Stimulated activated CD8-positive, alpha-beta memory T cell treated with anti-CD3 and anti-CD28 coated beads, Interleukin-12 subunit alpha, Interleukin-12 subunit beta, amount 100 ng/mL, for 1 hour (primary cell): ENCODE results near the gene DDAH1.
"Not testable (repeated sequence)": the region's sequence is repeated elsewhere in the genome, so short reads cannot be mapped to it uniquely, and the experiment has no call there.

Experiments
- DNase-seq: peaks from one replicate; pipeline ENCODE4 v3.0.0-alpha.2; 2020; ENCODE audit warnings: low read depth

The DDAH1 gene

DNA sequence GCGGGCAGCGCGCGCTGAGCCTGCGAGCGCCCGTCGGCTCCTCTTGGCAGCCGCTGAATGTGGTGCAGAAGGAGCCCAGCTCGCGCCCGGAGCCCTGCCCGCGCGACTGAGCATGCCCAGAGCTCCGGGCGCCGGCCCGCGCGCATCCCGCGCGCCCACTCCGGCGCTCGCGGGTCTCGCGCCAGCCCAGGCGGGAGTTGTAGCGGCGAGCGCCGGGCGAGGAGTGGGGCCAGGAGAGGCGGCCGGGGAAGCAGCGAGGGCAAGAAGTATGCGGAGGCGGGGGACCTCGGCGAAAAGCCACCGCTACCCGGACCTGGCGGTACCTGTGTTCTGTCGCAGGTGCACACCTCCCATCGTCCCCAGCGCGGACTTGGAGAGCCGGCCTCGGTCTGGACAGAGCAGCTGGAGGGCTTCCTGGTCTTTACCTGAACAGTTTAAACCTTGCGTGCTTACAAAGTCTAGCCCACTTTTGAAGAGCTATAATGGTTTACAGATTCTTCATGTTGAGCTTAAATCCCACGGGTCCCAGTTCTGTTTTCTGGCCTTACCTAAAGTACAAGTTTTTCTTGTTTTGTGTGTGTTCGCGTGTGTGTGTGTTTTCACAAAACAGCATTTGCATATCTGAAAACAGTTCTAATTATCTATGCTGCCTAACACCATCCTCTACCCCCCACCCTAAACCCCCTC is at the start of gene DDAH1:
TSS of gene DDAH1 (minus strand) at position 61 of the 687 bp plus-strand sequence. CDS start 114 bp downstream, outside the sequence.
- DNase-seq = no peak

DNA sequence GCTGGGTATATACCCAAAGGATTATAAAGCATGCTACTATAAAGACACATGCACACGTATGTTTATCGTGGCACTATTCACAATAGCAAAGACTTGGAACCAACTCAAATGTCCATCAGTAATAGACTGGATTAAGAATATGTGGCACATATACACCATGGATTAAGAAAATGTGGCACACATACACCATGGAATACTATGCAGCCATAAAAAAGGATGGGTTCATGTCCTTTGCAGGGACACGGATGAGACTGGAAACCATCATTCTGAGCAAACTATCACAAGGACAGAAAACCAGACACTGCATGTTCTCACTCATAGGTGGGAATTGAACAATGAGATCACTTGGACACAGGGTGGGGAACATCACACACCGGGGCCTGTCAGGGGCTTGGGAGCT is 49.0 kb upstream of the DDAH1 start:
- DNase-seq = not testable (repeated sequence)

DNA sequence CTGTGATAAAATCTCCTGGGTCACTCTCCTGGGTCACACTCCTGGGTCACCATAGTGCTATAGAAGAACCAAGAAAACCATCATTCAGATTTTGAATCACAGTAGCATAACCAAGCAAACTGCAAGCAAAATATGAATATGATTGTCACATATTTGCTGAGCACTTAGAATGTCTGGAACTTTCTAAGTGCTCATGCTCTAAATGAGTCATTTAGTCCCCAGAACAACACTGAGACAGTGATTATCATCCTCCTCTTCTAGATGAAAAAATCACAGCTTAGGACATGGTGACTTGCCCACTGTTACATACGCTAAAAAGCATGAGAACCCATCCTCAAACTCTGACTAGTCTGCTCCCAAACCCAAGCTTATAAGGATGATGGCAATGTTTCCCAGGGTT is 39.5 kb upstream of the DDAH1 start:
- DNase-seq = no peak

DNA sequence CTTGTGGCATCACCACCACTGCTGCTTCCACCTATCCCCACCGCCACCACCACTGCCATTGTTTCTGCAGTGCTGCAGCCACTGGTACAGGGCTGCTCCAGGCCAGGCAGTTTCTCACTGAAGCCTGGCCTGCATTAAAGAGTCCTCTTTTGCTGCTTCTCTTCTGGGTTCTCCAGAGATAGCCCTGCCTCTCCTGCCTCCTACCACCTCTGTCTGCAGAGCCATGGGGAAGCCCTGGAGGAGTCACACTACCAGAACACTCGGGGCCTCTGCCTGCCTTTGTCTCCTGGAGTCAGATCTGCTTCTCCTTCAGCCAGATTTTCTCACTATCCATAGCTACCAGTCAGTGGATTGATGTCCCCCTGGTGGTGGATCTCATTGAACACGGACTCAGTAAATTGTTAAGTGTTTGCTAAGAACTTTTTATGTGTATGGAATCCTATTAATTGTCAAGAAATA is 37.7 kb upstream of the DDAH1 start:
- no peak for DNase-seq

DNA sequence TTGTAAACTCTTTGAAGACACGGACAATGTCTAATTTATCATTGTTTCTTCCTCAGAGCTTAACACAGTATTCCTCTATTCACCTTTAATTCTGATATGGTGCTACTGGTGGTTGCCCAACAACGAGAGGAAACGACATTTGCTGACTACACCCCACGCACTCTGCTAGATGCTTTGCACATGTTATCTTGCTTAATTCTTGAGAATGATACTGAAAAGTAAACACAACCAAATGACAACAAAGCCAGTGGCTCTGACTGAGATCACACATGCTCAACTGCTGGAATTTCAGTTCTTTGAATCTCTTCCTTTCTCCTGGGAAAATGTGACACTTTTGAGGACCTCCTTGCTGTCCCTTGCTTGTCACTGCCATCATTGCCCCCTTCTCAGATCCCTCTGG is 37.2 kb upstream of the DDAH1 start:
- no peak for DNase-seq

DNA sequence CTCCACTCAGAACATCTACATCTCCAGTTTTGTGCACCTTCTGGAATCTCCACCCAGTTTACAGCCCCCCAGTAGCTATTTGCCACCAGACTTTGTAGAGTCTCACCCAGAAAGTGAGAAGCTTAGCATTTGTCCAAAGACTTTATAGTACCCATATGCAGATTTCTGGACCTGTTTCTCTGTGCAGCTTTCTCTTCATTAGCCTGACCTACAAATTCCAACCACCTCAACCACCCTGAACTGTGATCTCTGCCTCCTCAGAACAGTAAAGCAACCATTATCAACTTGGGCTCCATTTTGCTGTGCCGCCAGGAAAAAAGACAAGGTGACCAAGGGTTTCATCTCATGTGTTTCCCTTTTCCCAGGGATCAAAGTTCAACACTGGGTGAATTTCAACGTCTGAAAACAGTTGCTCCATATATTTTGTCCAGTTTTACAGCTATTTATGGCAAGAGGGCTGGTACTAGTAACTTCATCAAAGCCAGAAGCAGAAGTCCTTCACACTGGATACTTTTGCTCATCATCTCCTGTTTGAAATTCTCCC is 36.5 kb upstream of the DDAH1 start:
- DNase-seq = no peak

DNA sequence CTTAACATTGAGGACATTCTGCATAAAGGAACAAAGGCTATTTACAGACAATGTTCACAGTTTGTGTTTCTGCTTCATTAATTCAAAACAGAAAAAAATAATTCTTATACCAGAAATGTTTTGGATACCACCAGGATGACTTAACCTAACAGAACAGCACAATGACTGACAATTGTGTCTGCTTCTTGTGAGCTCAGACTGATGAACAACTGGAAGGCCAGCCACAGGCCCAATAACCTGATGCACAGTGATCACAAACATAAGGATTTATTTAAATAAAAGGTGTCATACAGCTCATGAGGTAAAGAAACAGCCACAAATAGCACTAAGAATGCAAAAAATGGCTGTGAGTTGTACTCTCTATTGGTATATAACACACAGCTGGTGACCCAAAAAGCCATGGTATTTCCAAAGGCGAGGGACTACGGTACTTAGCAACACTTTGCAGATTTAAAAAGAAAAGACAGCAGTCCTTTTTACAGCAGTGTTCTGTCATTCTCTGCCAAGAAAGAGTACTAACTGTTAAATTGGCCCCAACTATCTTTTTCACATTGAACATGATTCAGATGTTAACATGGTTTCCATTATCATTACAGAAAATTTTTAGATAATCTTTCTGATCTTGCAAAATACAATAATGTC is 32.1 kb upstream of the DDAH1 start:
- DNase-seq = no peak

DNA sequence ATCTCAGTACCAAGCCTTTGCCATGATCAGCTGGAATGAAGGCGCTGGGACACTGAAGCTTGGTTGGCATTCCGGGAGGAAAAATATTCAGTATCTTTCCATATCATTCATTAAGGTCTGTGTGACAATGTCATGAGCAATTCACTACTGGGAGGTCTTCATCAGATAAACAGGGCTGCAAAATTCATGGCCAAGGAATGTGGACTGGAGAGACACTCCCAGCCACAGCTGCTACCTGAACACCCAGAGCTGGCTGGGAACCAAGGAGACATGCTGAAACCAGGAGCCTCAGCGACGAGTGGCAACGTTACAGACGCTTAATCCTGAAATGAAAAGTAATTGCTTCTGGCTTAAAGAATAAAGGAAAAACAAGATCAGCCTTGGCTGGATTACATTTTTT is 30.6 kb upstream of the DDAH1 start:
- no peak for DNase-seq

DNA sequence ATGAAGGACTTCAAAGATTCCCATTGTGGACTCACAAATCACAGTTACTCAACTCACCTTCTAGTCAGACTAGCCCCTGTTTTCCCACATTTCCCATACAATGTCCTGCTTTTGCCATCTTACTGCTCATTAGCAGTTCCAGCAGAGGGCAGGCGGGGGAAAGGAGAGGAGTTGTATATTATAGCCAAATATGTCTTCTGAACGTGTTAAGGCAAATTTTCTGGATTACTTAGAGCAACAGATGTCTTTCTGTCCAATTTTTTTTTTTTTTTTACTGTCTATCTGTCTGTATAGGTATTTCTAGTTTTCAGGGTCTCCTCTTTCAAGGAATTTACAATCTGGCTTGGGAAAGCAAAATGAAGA is 29.9 kb upstream of the DDAH1 start:
- no peak for DNase-seq

DNA sequence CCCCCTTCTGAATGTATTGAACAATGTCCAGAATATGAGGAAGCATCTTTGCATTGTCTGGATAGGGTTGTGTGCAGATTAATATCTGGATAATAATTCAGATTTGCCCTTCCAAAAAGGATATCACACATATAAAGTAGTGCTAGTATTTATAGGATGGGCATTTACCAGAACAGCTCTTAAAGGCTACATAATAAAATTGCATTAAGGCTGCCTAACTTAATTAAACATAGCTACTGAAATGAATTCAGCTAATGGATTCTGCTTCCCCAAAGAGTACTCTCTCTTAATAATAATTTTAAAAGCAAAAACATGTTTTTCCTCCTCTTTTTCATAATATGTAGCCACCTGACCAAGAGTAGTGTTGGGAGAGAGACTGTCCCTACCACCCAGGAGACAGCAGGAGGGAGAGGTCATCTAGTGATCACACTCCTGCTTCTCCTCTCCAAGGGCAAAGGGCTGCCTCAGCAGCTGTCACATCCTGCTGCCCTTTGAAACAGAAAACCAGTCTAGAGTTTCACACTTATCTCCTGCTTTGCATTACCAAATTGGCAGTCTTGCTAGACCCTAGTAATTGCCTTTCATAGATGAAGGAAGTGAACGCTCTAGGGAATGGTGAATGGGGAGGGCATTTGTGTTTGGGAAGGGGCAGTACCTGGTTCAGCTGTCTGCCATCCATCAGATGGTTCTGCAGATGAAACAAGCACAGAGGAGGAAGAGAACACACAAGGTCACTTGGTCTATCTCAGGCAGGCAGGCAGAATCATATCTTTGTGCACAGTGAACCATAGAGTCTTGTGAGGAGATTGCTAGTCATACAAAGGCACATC is 29.3 kb upstream of the DDAH1 start:
- DNase-seq = no peak

DNA sequence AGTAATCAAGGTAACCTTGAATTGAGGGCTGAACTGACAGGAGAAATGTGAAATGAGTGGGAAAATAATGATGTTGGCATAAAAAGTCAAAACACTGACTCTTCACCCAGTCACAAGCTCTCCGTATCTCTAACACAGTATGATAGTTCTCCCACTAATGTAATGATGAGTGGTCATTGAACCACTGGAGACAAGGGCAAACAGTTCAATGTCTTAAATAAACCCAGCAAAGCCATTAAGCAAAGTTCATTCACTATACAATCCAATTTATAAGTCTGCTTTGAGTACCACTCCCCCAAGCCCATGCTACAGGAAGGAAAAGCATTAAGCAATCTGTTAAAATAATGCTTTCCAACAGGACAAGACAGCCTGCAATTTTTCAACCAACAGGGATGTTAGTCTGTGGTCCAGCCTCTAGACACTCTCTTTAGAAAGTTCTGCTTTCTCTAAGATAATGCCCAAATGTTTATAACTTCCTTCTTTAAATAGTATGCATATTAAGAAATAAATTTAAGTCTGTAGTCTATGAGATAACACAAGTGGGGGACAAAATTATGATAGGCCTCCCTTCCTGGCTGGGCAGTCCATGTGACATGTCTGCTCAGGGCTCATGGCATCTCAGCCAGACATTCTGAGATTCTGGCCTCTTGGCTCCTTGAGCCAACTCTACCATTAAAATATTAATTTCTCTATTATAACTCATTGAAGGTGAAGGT is 25.5 kb upstream of the DDAH1 start:
- DNase-seq = no peak

DNA sequence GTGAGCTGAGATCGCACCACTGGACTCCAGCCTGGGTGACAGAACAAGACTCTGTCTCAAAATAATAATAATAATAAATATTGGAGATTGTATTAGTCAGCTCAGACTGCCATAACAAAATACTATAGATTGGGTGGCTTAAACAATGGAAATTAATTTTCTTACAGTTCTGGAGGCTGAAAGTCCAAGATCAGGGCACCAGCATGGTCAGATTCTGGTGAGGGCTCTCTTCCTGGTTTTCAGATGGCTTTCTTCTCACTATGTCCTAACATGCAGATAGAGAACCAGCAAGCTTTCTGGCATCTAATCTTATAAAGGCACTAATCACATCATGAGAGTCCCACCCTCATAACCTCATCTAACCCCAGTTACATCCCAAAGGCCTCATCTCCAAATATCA is 23.2 kb upstream of the DDAH1 start:
- no peak for DNase-seq

DNA sequence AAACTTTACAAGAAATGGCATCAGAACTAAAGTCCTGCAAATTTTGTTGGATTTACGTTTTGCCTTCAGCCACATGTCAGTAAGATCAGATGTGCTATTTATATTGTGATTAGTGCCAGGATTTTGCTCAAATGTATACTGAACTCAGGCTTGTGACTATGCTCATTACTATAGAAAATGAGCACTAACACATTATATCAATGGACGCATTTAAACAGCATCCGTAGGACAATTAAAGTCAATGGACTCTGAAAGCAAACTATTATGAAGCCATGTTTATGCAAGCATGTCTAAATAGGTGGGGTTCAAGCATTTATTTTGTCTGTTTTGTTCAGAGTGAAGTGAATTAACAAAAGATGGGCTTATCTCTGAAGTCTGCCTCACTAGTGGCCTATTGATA is 20.6 kb upstream of the DDAH1 start:
- no peak for DNase-seq

DNA sequence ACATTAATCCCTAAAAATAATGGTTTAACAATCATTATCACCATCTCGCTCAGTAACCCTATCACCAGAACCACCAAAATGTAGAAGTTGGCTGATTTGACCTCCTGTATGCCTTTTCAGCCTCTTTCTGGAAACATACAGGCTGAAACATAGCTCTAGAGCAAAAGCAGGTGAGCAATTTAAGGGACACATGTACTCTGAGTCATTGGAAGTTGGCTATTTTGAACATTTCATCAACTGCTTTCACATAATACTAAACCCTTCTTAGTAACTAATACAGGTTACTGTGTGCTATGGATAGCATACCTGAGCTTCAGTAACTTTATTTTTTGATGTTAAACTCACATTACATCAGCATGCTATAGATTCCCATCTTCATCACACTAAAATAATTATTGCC is 19.8 kb upstream of the DDAH1 start:
- DNase-seq = no peak

DNA sequence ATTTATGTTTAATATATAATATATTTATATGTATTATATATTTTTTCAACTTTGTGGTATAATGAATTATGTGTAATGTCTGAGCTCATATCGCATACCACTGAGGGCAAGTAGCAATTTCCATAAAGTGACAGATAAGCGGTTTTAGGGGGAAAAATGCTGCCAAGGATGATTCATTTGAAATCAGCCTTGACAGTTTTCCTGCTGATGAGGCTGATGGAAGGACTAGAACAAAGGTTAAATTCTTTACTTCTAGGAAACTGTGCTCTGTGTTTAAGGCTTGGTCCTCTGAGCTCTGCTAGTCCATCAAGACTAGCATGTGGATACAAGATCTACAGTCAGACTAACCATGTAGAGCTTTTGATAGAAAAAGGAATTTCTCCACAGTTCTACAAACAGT is 19.3 kb upstream of the DDAH1 start:
- no peak for DNase-seq

DNA sequence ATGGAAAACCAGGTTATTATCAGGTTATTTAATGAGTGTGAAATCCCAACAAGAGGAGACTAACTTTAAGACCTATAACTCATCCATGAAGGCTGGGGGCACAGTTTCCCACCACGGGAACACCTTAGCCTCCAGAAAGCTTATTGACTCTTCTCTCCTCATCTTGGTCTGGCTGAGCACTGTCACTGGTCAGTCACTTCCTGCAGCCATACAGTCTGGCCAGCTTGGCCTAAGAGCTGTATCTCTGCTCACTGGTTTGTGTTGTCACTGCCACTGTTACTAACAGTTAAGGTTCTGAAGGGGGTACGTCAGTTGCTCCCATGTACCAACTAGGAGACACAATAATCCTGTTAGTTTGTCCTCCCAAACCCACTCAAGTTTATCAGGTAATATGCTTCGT is 16.7 kb upstream of the DDAH1 start:
- no peak for DNase-seq

DNA sequence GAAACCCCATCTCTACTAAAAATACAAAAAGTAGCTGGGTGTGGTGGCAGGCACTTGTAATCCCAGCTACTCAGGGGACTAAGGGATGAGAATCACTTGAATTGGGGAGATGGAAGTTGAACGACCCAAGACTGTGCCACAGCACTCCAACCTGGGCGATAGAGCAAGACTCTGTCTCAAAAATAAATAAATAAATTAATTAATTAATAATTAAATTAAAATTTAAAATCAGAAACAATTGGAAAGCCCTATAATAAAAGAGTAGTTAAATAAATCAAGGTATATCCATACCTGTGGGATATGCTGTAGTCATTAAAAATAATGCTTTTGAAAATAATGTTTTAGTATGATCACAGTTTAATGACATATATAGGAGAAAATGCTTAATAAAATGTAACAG is 15.6 kb upstream of the DDAH1 start:
- DNase-seq = no peak

DNA sequence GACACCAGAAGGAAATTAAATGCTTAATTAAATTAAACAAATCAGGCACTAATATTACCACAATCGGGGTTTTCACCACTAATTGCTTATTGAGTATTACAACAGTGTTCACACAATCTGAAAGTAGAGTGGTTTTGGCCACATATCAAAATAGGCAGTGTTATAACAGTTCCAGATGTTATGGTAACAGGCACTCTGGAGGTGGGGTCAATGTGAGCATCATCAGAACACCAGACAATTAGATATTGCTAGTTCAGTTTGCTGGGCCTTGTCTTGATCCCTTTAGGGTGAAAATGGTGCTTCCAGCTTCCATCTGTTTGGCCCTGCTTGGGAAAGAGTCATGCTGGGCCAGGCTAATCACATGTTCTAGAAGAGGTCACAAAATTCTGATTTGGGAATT is 14.5 kb upstream of the DDAH1 start:
- DNase-seq = no peak

DNA sequence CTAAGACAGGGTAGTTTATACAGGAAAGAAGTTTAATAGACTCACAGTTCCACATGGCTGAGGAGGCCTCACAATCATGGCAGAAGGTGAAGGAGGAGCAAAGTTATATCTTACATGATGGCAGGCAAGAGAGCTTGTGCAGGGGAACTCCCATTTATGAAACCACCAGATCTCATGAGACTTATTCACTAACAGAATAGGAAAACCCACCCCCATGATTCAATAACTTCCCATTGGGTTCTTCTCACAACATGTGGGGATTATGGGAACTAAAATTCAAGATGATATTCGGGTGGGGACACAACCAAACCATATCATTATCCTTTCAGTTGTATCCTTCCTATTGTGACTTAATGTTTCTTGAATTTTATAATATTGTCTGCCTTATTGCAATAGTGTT is 13.4 kb upstream of the DDAH1 start:
- DNase-seq = no peak

DNA sequence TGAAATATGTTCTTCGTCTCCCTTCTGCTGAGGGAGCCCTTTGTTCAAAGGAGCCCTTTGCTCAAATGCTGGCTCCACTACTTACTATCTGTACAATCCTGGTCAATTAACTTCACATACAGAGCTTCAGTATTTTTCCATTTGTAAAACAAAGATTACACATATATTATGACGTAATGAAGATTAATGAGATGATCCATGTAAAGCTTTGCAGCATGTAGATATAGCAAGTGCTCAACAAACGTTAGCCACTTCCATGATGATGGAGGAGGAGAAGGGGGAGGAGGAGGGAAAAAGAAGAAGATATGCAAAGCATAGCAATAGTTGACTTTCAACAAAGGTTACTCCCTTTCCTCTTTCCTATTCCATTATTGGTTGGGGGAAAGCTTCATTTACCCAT is 10.1 kb upstream of the DDAH1 start:
- no peak for DNase-seq

DNA sequence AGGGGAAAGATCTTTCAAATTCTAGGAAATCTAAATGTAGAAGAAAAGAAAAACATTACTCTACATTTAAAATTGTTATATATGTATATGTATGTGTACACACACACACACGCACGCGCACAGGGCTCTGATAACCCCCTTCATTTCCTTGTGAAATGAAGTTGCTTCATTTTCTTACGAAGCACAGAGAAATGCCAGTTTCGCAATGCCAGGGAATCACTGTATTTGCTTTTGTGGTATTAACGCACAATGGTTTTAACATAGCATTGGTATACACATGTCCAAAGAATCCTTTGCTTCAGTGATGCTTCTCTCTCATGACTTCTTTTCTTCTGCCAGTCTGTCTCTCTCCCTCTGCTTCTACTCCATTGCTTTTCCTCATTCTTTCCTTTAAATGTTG is 8.4 kb upstream of the DDAH1 start:
- no peak for DNase-seq

DNA sequence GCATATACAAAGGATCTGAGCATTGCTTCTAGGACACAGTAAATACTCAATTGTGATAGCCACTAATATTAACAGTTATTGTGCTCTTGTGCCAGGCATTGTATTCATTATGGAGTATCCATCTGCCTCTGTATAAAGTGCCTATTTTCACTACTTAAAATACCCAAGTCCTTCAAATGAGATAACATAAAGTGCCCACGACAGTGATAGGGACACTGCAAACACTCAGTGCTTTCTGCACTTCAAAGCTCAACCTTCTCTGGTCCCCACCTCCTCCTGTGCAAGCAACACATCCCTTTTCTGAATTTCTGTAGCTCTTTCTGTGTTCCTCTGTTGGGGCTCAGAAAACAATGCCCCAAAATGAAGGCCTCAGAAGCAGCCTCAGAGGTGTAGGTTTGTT is 6.6 kb upstream of the DDAH1 start:
- no peak for DNase-seq
